Activated naive CD4-positive, alpha-beta T cell treated with anti-CD3 and anti-CD28 coated beads, Interleukin-2, amount 50 U/mL, for 72 hours (primary cell): ENCODE data around the gene KIF18A. TPM values are rescaled to one million over a fixed set of nuclear protein-coding genes. Genes with fewer than 3 reads are reported as not detected.
"Not testable (repeated sequence)": the region's sequence is repeated elsewhere in the genome, so short reads cannot be mapped to it uniquely, and the experiment has no call there.

Experiments used
- ATAC-seq, 2 donors: fragments of 150-1000 bp; cut with Tn5 transposase; 2 replicates each; pipeline ENCODE4 v1.10.0; 2021; ENCODE audit warnings: mild to moderate bottlenecking in 2 of 2, moderate library complexity in 2 of 2
- DNase-seq, 2 donors: peaks; one replicate each; pipeline ENCODE4 v3.0.0; 2021 to 2022; ENCODE audit warnings: low spot score in 2 of 2
- H3K27ac Mint-ChIP-seq, 2 donors: one replicate each; pipeline ENCODE4 v1.8.0; 2022; ENCODE audit warnings: mild to moderate bottlenecking in 2 of 2, mixed read lengths in 2 of 2
- H3K36me3 Mint-ChIP-seq, 2 donors: one replicate each; pipeline ENCODE4 v1.8.0; 2022; ENCODE audit warnings: mixed read lengths in 2 of 2
- H3K9me3 Mint-ChIP-seq, 2 donors: one replicate each; pipeline ENCODE4 v1.8.0; 2022; ENCODE audit warnings: mixed read lengths in 2 of 2
- total RNA-seq, 2 donors: library from RNA; stranded (reverse); gene quantifications; one replicate each; pipeline ENCODE4 v1.2.3, GENCODE V29; 2022

Gene KIF18A
- total RNA-seq, 2 donors from 2014 or later: 30.8 to 58.5 TPM

GRCh38 chr11:28087192-28087591 is 20.8 kb downstream of the KIF18A start:
- peaks cover 4 to 20% of the 10 kb centered on the region in 2 donors for H3K36me3 Mint-ChIP-seq
- ATAC-seq, DNase-seq, H3K27ac Mint-ChIP-seq, H3K9me3 Mint-ChIP-seq: not testable (repeated sequence)

DNA sequence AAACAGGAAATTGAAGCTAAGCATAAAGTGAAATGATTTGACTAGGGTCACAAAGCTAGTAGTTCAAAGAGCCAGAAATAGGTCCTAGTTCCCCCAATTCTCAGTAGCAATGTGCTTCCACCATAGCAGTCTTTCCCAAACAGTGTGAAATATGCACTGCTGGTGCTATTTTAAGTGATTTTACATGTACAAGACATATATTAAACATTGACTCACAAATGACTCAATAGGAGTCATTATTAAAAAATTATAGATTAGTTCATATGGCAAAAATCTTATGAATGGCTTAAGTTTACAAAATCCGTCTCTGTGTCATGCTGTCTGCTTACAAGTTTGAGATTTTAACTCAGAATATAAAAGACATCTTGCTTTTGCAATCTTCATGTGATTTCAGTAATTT is 21.4 kb downstream of the KIF18A start:
- H3K9me3 Mint-ChIP-seq: no peaks in the 10 kb centered on the region
- no peak for ATAC-seq
- no peak for DNase-seq
- H3K27ac Mint-ChIP-seq: no peak overlapping the region
- H3K36me3 Mint-ChIP-seq: peaks cover 11 to 26% of the 10 kb centered on the region in 2 donors

DNA sequence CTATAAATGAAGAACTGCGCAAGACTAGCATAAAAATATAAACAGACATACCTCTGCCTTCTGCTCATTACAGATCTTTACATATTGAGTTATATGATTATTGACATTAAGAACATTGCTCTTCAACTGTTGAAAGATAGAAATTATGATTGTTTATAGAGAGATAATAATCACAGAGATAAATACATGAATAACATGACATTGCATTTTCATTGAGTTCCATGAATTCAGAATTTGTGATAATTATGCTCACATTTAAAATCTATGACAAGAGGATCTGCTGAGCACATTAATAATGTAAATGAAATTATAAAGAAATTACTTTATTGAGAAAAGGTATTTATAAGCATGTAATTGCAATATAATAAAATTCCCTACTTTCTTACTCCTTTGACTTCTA is 24.8 kb downstream of the KIF18A start:
- ATAC-seq: no peak
- H3K9me3 Mint-ChIP-seq: no peaks in the 10 kb centered on the region
- peaks cover 13 to 25% of the 10 kb centered on the region in 2 donors for H3K36me3 Mint-ChIP-seq
- H3K27ac Mint-ChIP-seq: no peak overlapping the region
- DNase-seq: no peak

DNA sequence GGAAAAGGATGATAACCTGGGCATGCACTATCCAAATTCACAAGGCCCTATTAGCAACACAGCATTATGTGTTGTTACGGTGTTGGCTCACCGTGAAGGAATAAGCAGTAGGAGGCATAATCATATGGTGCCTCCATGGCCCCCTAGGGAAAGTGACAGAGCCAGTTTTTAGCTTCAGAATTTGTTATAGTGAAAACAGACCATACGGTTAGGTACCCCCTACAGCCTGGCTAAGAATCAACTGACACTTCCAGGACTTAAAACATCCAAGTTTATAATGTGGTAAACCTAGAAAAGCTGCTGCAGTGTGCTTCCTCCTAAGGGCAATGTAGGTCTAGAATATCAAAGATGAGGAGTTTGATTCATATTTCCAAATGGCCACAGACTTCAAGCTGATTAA is 30.4 kb downstream of the KIF18A start:
- Mint-ChIP-seq H3K9me3 (no peaks in the 10 kb centered on the region), H3K36me3 (peaks cover 9 to 18% of the 10 kb centered on the region in 2 donors)
- no peak for ATAC-seq

DNA sequence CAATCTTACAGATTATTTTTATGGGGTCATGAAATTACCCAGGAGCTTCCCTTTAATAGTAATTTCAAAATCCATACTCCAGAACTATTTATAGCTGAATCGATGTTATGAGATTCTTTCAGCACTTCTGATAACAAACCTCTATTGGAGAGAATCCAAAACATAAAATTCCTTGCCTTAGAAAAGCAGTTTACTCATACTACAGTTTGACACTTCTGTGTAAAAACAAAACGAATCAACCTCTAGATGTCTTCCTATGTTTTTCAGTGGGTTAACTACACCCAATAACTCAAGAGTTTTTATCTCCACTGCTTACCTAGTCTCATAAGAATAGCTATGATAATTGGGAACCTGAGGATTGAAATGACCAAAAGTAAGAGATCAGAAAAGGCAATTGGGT is 35.6 kb downstream of the KIF18A start:
- no peak for DNase-seq
- no peak overlapping the region for H3K27ac Mint-ChIP-seq
- peaks cover 0 to 14% of the 10 kb centered on the region in 2 donors for H3K36me3 Mint-ChIP-seq
- ATAC-seq: no peak
- H3K9me3 Mint-ChIP-seq: no peaks in the 10 kb centered on the region

More for the DNA sequence above, 30.4 kb downstream of the KIF18A start:
- H3K27ac Mint-ChIP-seq: no peak overlapping the region
- no peak for DNase-seq

DNA sequence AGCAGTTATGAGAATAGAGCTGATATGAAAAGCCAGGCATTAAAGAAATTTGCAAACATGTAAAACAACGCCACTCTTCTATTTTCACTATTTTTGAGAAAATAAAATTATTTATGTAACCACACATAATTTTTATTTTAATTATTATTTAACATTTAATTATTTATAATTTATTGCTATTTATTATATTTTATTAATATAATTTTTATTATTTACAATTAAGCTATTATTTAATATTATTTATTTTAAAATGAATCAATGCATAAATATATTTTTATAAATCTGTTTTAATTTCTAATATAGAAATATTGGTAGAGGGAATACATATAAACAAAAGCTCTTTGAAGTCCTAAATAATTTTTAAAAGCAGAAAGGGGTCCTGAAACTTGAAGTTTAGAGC is 36.7 kb downstream of the KIF18A start:
- no peaks in the 10 kb centered on the region for H3K9me3 Mint-ChIP-seq
- ATAC-seq (no peak), DNase-seq (no peak)
- peaks cover 0 to 14% of the 10 kb centered on the region in 2 donors for H3K36me3 Mint-ChIP-seq
- no peak overlapping the region for H3K27ac Mint-ChIP-seq

GRCh38 chr11:28058333-28058732 is 49.6 kb downstream of the KIF18A start:
- Mint-ChIP-seq H3K27ac (no peak overlapping the region), H3K36me3 (no peaks in the 10 kb centered on the region), H3K9me3 (no peaks in the 10 kb centered on the region)
- ATAC-seq: no peak
- no peak for DNase-seq

DNA sequence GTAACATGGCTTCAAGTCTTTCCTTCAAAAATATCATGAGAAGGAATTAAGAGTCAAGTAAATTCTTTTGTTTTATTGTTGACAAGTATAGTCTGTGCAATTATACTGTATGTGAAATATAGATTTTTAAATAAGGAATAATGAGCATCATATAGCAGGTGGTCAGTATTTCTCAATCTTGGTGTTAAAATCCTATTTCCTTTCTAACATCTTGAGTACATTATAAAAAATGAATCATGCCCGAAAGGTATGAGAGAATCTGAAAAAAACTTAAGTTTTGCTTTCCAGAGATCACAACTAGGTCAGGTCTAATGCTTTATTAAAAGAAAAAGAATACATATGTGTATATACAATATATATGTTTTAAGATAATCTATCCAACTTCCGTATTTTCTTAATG is 53.1 kb downstream of the KIF18A start:
- Mint-ChIP-seq H3K27ac (no peak overlapping the region), H3K9me3 (no peaks in the 10 kb centered on the region), H3K36me3 (no peaks in the 10 kb centered on the region)
- no peak for ATAC-seq
- DNase-seq: no peak

GRCh38 chr11:28049338-28050216 is 58.4 kb downstream of the KIF18A start:
- ATAC-seq (no peak), DNase-seq (no peak)
- Mint-ChIP-seq H3K27ac (no peak overlapping the region), H3K9me3 (no peaks in the 10 kb centered on the region), H3K36me3 (no peaks in the 10 kb centered on the region)

DNA sequence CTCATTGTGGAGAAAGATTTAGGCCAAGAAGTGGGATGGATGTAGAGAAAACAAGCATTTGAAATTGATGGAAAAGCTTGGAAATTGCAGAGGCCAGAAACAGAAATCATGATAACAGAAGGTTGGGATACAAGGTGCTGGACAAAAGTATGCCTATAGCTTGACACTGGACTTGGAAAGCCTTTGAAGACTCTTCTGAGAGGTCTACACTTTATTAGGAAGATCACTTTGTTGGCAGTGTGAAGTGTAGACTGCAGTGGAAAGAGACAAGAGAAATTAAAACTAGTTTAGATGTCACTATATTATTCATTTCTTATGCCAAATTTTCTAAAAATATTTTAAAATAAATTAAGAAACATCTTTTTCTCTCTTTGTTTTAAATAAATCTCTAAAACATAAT is 59.1 kb downstream of the KIF18A start:
- DNase-seq (no peak), ATAC-seq (no peak)
- H3K27ac Mint-ChIP-seq: no peak overlapping the region
- no peaks in the 10 kb centered on the region for H3K9me3 Mint-ChIP-seq
- no peaks in the 10 kb centered on the region for H3K36me3 Mint-ChIP-seq

GRCh38 chr11:28043930-28044709 is 63.8 kb downstream of the KIF18A start:
- no peak for DNase-seq

DNA sequence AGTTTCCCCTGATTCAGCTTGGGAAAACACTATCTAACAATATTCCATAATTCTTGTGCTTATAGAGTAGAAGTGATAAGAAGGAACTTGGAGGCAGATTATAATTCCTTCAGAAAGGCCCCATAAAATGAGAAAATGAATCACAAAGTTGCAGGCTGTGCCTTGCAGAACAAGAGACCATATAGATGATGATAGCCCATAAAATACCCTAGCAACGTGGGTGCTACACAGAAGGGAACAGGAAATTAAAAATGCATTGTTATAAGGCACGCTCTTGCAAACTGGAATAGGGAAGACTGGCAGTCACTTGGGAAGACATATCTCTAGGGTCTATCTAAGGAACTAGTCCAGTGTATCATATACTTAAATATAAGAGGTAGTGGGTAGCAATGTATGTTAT is 67.6 kb downstream of the KIF18A start:
- H3K9me3 Mint-ChIP-seq: no peaks in the 10 kb centered on the region
- no peak for DNase-seq
- no peak for ATAC-seq
- H3K27ac Mint-ChIP-seq: no peak overlapping the region
- peaks cover 0 to 6% of the 10 kb centered on the region in 2 donors for H3K36me3 Mint-ChIP-seq

More at GRCh38 chr11:28043930-28044709, 63.8 kb downstream of the KIF18A start:
- no peak for ATAC-seq
- Mint-ChIP-seq H3K27ac (no peak overlapping the region), H3K36me3 (no peaks in the 10 kb centered on the region), H3K9me3 (no peaks in the 10 kb centered on the region)

GRCh38 chr11:28038775-28039174 is 69.2 kb downstream of the KIF18A start:
- ATAC-seq (no peak), DNase-seq (no peak)
- H3K9me3 Mint-ChIP-seq: no peaks in the 10 kb centered on the region
- H3K27ac Mint-ChIP-seq: no peak overlapping the region
- peaks cover 0 to 6% of the 10 kb centered on the region in 2 donors for H3K36me3 Mint-ChIP-seq

DNA sequence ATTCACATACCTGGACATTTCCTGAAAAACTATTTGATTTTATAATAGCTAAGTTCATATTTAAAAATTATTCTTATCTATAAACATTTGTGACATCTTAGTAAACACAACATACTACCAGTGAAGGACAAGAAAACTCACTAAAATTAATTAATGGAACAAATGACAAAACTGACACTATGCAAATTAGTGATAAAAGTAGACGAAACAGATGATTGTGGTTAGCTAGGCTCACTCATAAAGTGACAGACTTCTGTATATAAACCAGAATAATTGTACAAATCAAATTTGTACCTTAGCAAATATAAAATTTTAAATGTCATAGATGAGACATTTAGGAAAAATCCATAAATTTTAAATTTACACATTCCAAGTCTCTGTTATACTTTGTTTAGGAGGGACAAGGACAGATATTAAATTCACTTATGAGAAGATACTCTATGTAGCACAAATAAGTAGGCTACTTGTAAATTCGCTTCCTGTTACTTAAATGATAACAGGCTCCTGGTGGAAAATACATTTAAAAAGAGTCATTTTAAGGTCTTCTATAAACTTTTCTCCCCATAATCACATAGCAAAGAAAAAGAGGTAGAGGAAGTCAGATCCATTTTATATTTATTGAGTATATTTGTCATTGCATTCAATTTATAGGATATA is 81.2 kb downstream of the KIF18A start:
- no peak for ATAC-seq
- peaks cover 12 to 26% of the 10 kb centered on the region in 2 donors for H3K36me3 Mint-ChIP-seq
- DNase-seq: no peak
- H3K27ac Mint-ChIP-seq: no peak overlapping the region
- H3K9me3 Mint-ChIP-seq: peaks cover 0 to 6% of the 10 kb centered on the region in 2 donors

- Mint-ChIP-seq H3K36me3 (peaks cover 0 to 7% of the 10 kb centered on the region in 2 donors), H3K27ac (no peak overlapping the region), H3K9me3 (no peaks in the 10 kb centered on the region)
- ATAC-seq (no peak), DNase-seq (no peak)
Observed at GRCh38 chr11:28017816-28018215, 90.1 kb downstream of the KIF18A start.

DNA sequence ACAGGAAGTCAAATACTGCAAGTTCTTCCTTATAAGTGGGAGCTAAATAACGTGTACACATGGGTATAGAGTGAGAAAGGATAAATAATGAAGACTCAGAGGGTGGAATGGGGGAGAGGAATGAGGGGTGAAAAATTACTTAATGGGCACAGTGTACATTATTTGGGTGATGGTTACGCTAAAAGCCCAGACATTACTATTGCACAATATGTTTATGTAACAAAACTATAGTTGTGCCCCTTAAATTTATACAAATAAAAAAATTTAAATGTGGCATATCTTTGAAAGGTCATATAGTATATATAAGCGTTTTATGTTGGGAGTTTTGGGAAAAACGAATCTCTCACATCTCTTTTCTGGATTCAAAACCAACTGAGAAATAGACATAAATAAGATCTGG is 96.1 kb downstream of the KIF18A start:
- H3K27ac Mint-ChIP-seq: no peak overlapping the region
- DNase-seq (no peak), ATAC-seq (no peak)
- no peaks in the 10 kb centered on the region for H3K9me3 Mint-ChIP-seq
- H3K36me3 Mint-ChIP-seq: no peaks in the 10 kb centered on the region

DNA sequence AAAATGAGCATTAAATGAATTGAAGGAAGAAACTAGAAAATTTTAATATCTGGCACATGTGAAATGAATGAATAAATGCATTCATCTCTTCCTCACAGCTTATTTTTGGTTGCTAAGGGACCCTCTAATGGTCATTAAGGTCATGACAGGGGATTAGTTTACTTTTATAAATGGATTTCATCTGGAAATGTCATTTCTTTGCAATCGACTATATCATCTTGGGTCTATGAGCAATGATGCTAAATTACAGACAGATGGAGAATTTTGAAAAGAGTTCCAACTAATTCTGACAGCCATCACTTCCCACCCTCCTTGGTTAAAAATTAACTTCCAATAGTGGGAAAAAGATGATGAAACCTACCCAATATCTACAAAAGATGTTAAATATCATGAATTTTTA is 98.0 kb downstream of the KIF18A start:
- H3K36me3 Mint-ChIP-seq: no peaks in the 10 kb centered on the region
- H3K27ac Mint-ChIP-seq: no peak overlapping the region
- H3K9me3 Mint-ChIP-seq: no peaks in the 10 kb centered on the region
- ATAC-seq: no peak
- DNase-seq: no peak
